HCT116 (cell line): ENCODE results near the gene SLC22A12. TPM values are rescaled to one million over a fixed set of nuclear protein-coding genes. Genes with fewer than 3 reads are reported as not detected.

Experiments
- ATAC-seq: fragments of 200-7000 bp; cut with Tn5 transposase; 2 replicates; pipeline ENCODE4 v1.9.1; 2020; ENCODE audit warnings: mild to moderate bottlenecking, moderate library complexity
- BruUV-seq: library from RNA; stranded (reverse); fragments of 400-500 nt; replicated peaks from 2 replicates; lab custom pipeline; 2021; lab: Mats Ljungman, UMichigan
- CTCF ChIA-PET: fragments of 300-600 bp; sonication (Branson Sonifier 250); formaldehyde crosslinking; loops from one replicate; lab custom pipeline; 2021; ENCODE audit warnings: antibody characterized with exemption; lab: Charles Lee
- POLR2A ChIA-PET: fragments of 300-600, 350-600 bp; sonication (Branson Sonifier 250); formaldehyde crosslinking; loops from one replicate; lab custom pipeline; 2021; ENCODE audit warnings: antibody characterized with exemption; lab: Charles Lee
- RAD21 ChIA-PET, 2 experiments: fragments of 300-600 bp; sonication (Branson Sonifier 250); formaldehyde crosslinking; loops; one replicate each; lab custom pipeline; 2023; ENCODE audit warnings: low total read pairs in 2 of 2; ENCODE audit not compliant: uncharacterized antibody in 2 of 2, unreplicated experiment in 2 of 2, low non-redundant PET in 1 of 2; lab: Charles Lee
- DNase-seq: peaks from one replicate; pipeline ENCODE4 v3.0.0-alpha.2; 2010; ENCODE audit warnings: low read depth, low spot score
- H2AFZ ChIP-seq: fragments of 200-600 bp; shearing (Covaris generic), sonication (generic); 2 replicates; pipeline ENCODE4 v1.6.1; 2017; ENCODE audit warnings: low read depth, mixed run types, mixed read lengths, antibody characterized with exemption, low read length; ENCODE audit not compliant: poor library complexity, severe bottlenecking
- H3K27ac ChIP-seq: 2 replicates; pipeline ENCODE4 v1.5.1; 2012; ENCODE audit warnings: low read depth, low read length
- H3K27me3 ChIP-seq: fragments of 200-600 bp; sonication (generic); 2 replicates; pipeline ENCODE4 v1.6.1; 2016; ENCODE audit warnings: mixed run types, low read length, mixed read lengths; ENCODE audit not compliant: insufficient read depth
- H3K36me3 ChIP-seq, 2 experiments: fragments of 200-500 bp in 1 of 2; fragments of 200-600 bp in 1 of 2; sonication (Bioruptor generic) in 1 of 2; sonication (generic) in 1 of 2; 2 replicates each; pipeline versions ENCODE4 v1.5.1 to v1.6.1; 2014 to 2016; ENCODE audit warnings: low read length in 2 of 2, inconsistent platforms in 1 of 2, mixed read lengths in 1 of 2, mixed run types in 1 of 2; ENCODE audit not compliant: insufficient read depth in 2 of 2, control insufficient read depth in 1 of 2
- H3K4me1 ChIP-seq, 2 experiments: fragments of 200-600 bp in 1 of 2; sonication (generic) in 1 of 2; 2 replicates each; pipeline versions ENCODE4 v1.5.1 to v1.6.1; 2012 to 2017; ENCODE audit warnings: low read length in 2 of 2, inconsistent platforms in 1 of 2, mild to moderate bottlenecking in 1 of 2, mixed read lengths in 1 of 2, mixed run types in 1 of 2, moderate library complexity in 1 of 2; ENCODE audit not compliant: insufficient read depth in 2 of 2, control insufficient read depth in 1 of 2
- H3K4me2 ChIP-seq: fragments of 200-600 bp; sonication (generic); 2 replicates; pipeline ENCODE4 v1.6.1; 2017; ENCODE audit warnings: mixed run types, low read length, mixed read lengths
- H3K4me3 ChIP-seq, 2 experiments: fragments of 200-600 bp in 1 of 2; sonication (generic) in 1 of 2; replicated peaks in 1 of 2; 2 replicates each; pipeline ENCODE4 v1.5.1; 2011 to 2016; ENCODE audit warnings: low read length in 2 of 2, control low read depth in 1 of 2, low read depth in 1 of 2, mild to moderate bottlenecking in 1 of 2, mixed read lengths in 1 of 2, mixed run types in 1 of 2
- H3K79me2 ChIP-seq: fragments of 200-600 bp; sonication (generic); 2 replicates; pipeline ENCODE4 v1.6.1; 2017; ENCODE audit warnings: mild to moderate bottlenecking, mixed run types, low read length, moderate library complexity, mixed read lengths; ENCODE audit not compliant: insufficient read depth
- H3K9ac ChIP-seq: fragments of 200-600 bp; sonication (generic); 2 replicates; pipeline ENCODE4 v1.6.1; 2016; ENCODE audit warnings: low read length, mixed read lengths
- H3K9me2 ChIP-seq: fragments of 200-600 bp; sonication (generic), shearing (Covaris generic); 2 replicates; pipeline ENCODE4 v1.6.1; 2017; ENCODE audit warnings: mixed run types, mild to moderate bottlenecking, moderate library complexity; ENCODE audit not compliant: insufficient read depth
- H3K9me3 ChIP-seq, 2 experiments: fragments of 200-500 bp in 1 of 2; fragments of 200-600 bp in 1 of 2; sonication (Bioruptor generic) in 1 of 2; sonication (generic) in 1 of 2; 2 replicates each; pipeline ENCODE4 v1.6.1; 2014 to 2017; ENCODE audit warnings: low read length in 2 of 2, mixed read lengths in 2 of 2, inconsistent platforms in 1 of 2, low read depth in 1 of 2, mild to moderate bottlenecking in 1 of 2, mixed run types in 1 of 2, moderate library complexity in 1 of 2; ENCODE audit not compliant: control insufficient read depth in 1 of 2, insufficient read depth in 1 of 2
- H4K20me1 ChIP-seq: fragments of 200-600 bp; sonication (generic), shearing (Covaris generic); 2 replicates; pipeline ENCODE4 v1.6.1; 2017; ENCODE audit warnings: mixed run types, mild to moderate bottlenecking, moderate library complexity; ENCODE audit not compliant: insufficient read depth
- CBX3 ChIP-seq: IDR thresholded peaks from 2 replicates; pipeline ENCODE4 v1.6.1; 2012; ENCODE audit warnings: low read depth
- CEBPB ChIP-seq: IDR thresholded peaks from 2 replicates; pipeline ENCODE4 v1.6.1; 2012; ENCODE audit warnings: low read depth
- CTCF ChIP-seq, 3 experiments: fragments of 200-600 bp in 1 of 3; sonication (generic) in 1 of 3; IDR thresholded peaks in 2 of 3; conservative IDR thresholded peaks in 1 of 3; 2 replicates each; pipeline ENCODE4 v1.5.1; 2012 to 2017; ENCODE audit warnings: low read depth in 2 of 3, low read length in 2 of 3, antibody characterized with exemption in 1 of 3, borderline replicate concordance in 1 of 3, control low read depth in 1 of 3, mild to moderate bottlenecking in 1 of 3, mixed read lengths in 1 of 3, mixed run types in 1 of 3, moderate library complexity in 1 of 3; ENCODE audit not compliant: insufficient read depth in 1 of 3
- EGR1 ChIP-seq: IDR thresholded peaks from 2 replicates; pipeline ENCODE4 v1.6.1; 2012; ENCODE audit warnings: low read depth
- ELF1 ChIP-seq: IDR thresholded peaks from 2 replicates; pipeline ENCODE4 v1.6.1; 2012; ENCODE audit warnings: low read depth, borderline replicate concordance
- EZH2phosphoT487 ChIP-seq: fragments of 200-600 bp; IDR thresholded peaks from 2 replicates; pipeline ENCODE4 v1.6.1; 2018; ENCODE audit warnings: antibody characterized with exemption, borderline replicate concordance
- FOSL1 ChIP-seq: IDR thresholded peaks from 2 replicates; pipeline ENCODE4 v1.6.1; 2012; ENCODE audit warnings: low read depth
- JUND ChIP-seq: IDR thresholded peaks from 2 replicates; pipeline ENCODE4 v1.6.1; 2012
- MAX ChIP-seq: IDR thresholded peaks from 2 replicates; pipeline ENCODE4 v1.6.1; 2012
- POLR2AphosphoS5 ChIP-seq: IDR thresholded peaks from 2 replicates; pipeline ENCODE4 v1.6.1; 2011; ENCODE audit warnings: mild to moderate bottlenecking, low read depth, low read length, moderate library complexity
- REST ChIP-seq: IDR thresholded peaks from 2 replicates; pipeline ENCODE4 v1.6.1; 2012; ENCODE audit warnings: low read depth
- SIN3A ChIP-seq: IDR thresholded peaks from 2 replicates; pipeline ENCODE4 v1.6.1; 2012; ENCODE audit warnings: low read depth
- SP1 ChIP-seq: IDR thresholded peaks from 2 replicates; pipeline ENCODE4 v1.6.1; 2012; ENCODE audit warnings: low read depth
- TCF7L2 ChIP-seq: IDR thresholded peaks from 2 replicates; pipeline ENCODE4 v1.7.0; 2011; ENCODE audit warnings: borderline replicate concordance, inconsistent platforms; ENCODE audit not compliant: insufficient read depth, insufficient read length; ENCODE audit errors: extremely low read depth
- YY1 ChIP-seq: IDR thresholded peaks from 2 replicates; pipeline ENCODE4 v1.6.1; 2011; ENCODE audit warnings: low read length, low read depth, moderate library complexity, mild to moderate bottlenecking; ENCODE audit not compliant: insufficient replicate concordance; ENCODE audit errors: extremely low read depth
- ZBTB33 ChIP-seq: IDR thresholded peaks from 2 replicates; pipeline ENCODE4 v1.6.1; 2011; ENCODE audit warnings: mild to moderate bottlenecking, low read length, moderate library complexity; ENCODE audit not compliant: insufficient replicate concordance; ENCODE audit errors: extremely low read depth
- ZFX ChIP-seq: fragments of 450-650 bp; IDR thresholded peaks from 2 replicates; pipeline ENCODE4 v1.6.1; 2017
- ZNF274 ChIP-seq: fragments of 200-500 bp; sonication (Bioruptor generic); IDR thresholded peaks from 2 replicates; pipeline ENCODE4 v1.6.1; 2014; ENCODE audit warnings: mild to moderate bottlenecking, low read depth, low read length, inconsistent platforms
- intact Hi-C: fragments of 100-400 bp; cut with micrococcal nuclease; formaldehyde crosslinking; loops from 2 replicates; pipeline ENCODE4 v1.10.0; 2022
- total RNA-seq: library from RNA; stranded (reverse); gene quantifications from one replicate; pipeline ENCODE4 v1.2.1, GENCODE V29; 2021; ENCODE audit not compliant: unreplicated experiment

SLC22A12 gene
- total RNA-seq, 1 experiment from 2014 or later: not detected

GRCh38 chr11:64549969-64550368 is 41.1 kb upstream of the SLC22A12 start (continued):
- TF ChIP-seq CEBPB: no peak

GRCh38 chr11:64553554-64554201 is 37.3 kb upstream of the SLC22A12 start:
- CTCF ChIA-PET: no interaction called here
- Histone ChIP-seq H3K36me3 (no peaks in the 10 kb centered on the region), H2AFZ (peak overlapping the region; percentile 67), H3K79me2 (no peaks in the 10 kb centered on the region), H4K20me1 (no peaks in the 10 kb centered on the region), H3K4me2 (no peak overlapping the region), H3K4me1 (no peaks in the 10 kb centered on the region; a peak in 1 of 4 replicates), H3K9me3 (no peaks in the 10 kb centered on the region), H3K4me3 (no peak overlapping the region), H3K27me3 (no peaks in the 10 kb centered on the region), H3K9ac (no peak overlapping the region), H3K27ac (no peak overlapping the region), H3K9me2 (no peaks in the 10 kb centered on the region)
- DNase-seq (no peak), ATAC-seq (peak; percentile 95)
- no TSS peak for BruUV-seq
- RAD21 ChIA-PET: no interaction called here
- intact Hi-C loops: loop anchor here (1.0 to 5.0 kb wide), 4 partner anchors 96 to 189 kb away; partner anchors contain the start of genes NRXN2 and RASGRP2
- POLR2A ChIA-PET: no interaction called here
- TF ChIP-seq ZNF274: no peak
- peak; percentile 91 to 98 (median 95) for TF ChIP-seq CTCF (IDR thresholded peaks at IDR 0.05 in 2 of 3, conservative IDR thresholded peaks at IDR 0.05 in 1 of 3; ENCODE audit: borderline replicate concordance in 1 of 3, insufficient read depth in 1 of 3, low read depth in 2 of 3, low read length in 2 of 3)
- TF ChIP-seq CBX3: no peak
- peak; percentile 11 for TF ChIP-seq YY1
- TF ChIP-seq EZH2phosphoT487: no peak
- no peak for TF ChIP-seq TCF7L2
- TF ChIP-seq SIN3A: no peak
- no peak for TF ChIP-seq EGR1
- TF ChIP-seq ZBTB33: no peak
- TF ChIP-seq FOSL1: no peak
- TF ChIP-seq JUND: no peak
- no peak for TF ChIP-seq POLR2AphosphoS5
- no peak for TF ChIP-seq REST
- TF ChIP-seq ZFX: no peak
- TF ChIP-seq ELF1: no peak
- no peak for TF ChIP-seq CEBPB
- TF ChIP-seq SP1: no peak
- no peak for TF ChIP-seq MAX
